ENCODE measurements around the gene FAM98A.

- TF ChIP-seq EZH2 (IDR thresholded peaks at IDR 0.05; ENCODE audit: insufficient read depth, low read length): no peak
- no peak for TF ChIP-seq CTCF (IDR thresholded peaks at IDR 0.05; ENCODE audit: insufficient read depth, low read depth, low read length)
These were observed 10.9 kb downstream of the FAM98A start for GRCh38 chr2:33588232-33588631.
